Fibroblast of villous mesenchyme (primary cell): ENCODE results near the gene NDST1. TPM values are rescaled to one million over a fixed set of nuclear protein-coding genes. Genes with fewer than 3 reads are reported as not detected.

Experiments
- DNase-seq: peaks from one replicate; pipeline ENCODE4 v3.0.0-alpha.2; 2010; ENCODE audit warnings: low read depth
- H3K4me3 ChIP-seq: 2 replicates; pipeline ENCODE4 v1.5.1; 2011; ENCODE audit warnings: low read depth, mild to moderate bottlenecking, low read length
- CTCF ChIP-seq: IDR thresholded peaks from 2 replicates; pipeline ENCODE4 v1.5.1; 2012; ENCODE audit warnings: low read depth, mild to moderate bottlenecking, low read length; ENCODE audit not compliant: insufficient read depth
- total RNA-seq: library from RNA; depleted of rRNA; stranded (reverse); fragments of >200 nt; gene quantifications from 2 replicates; pipeline ENCODE4 v1.2.3, GENCODE V29; 2012

NDST1 gene
- total RNA-seq, 1 donor = 87.2 TPM

GRCh38 chr5:150500328-150500841 lies 7.5 kb upstream of the NDST1 start:
- no peak for DNase-seq
- no peak for TF ChIP-seq CTCF
- no peak overlapping the region for H3K4me3 ChIP-seq

DNA sequence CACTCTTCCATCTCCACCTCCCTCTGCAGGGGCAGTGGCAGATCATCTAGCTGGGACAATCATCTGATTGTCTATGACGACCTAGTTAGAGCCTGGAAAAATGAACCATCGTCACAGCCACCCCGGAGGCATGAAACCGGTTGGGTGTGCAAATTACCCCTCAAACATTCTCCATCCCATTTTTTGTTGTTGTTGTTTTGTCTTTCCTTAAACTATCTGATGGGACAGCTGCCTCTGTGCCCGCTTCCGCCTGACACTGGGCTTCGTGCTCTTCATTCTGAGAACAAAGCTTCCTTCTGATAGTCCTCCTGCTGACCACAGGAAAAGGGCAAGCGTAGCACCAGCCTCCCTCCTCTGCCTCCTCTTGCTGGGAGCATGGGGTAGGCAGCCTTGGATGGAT lies 7.0 kb upstream of the NDST1 start:
- DNase-seq = no peak
- no peak overlapping the region for H3K4me3 ChIP-seq
- TF ChIP-seq CTCF = no peak

DNA sequence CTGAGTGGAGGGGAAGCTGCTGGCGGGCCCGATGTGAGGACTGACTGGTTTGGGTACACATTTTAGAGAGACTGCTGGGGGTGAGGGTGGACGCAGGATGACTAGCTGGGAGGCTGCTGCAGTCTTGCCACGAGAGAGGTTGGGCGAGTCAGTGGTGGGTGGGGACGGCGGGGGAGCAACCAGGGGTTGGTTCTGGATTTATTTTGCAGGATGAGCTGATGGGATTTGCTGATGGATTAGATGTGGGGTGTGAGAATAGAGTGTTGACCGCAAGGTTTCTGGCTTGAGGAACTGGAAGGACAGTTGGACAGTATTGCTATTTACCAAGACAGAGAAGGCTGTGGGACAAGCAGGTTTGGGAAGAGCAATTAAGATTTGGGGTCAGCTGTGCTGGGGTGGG lies 5.8 kb upstream of the NDST1 start:
- no peak for TF ChIP-seq CTCF
- no peak for DNase-seq

DNA sequence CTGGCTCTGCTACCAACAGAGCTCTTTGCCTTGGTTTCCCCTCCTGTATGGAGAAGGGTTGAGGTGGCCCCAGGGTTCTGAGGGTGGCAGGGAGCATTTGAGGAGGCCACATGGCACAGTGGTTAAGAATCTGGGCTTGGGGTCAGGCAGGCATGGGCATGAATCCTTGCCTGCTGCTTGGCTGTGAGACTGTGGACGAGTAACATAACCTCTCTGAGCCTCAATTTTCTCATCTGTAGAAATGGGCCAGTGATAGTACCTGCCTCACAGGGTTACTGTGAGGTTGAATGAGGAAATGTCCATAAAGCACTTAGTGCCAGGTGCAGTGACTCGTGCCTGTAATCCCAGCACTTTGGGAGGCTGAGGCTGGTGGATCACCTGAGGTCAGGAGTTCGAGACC lies 5.1 kb upstream of the NDST1 start:
- DNase-seq = no peak
- H3K4me3 ChIP-seq = no peak overlapping the region
- no peak for TF ChIP-seq CTCF

More for the DNA sequence above, 5.8 kb upstream of the NDST1 start:
- H3K4me3 ChIP-seq = no peak overlapping the region

DNA sequence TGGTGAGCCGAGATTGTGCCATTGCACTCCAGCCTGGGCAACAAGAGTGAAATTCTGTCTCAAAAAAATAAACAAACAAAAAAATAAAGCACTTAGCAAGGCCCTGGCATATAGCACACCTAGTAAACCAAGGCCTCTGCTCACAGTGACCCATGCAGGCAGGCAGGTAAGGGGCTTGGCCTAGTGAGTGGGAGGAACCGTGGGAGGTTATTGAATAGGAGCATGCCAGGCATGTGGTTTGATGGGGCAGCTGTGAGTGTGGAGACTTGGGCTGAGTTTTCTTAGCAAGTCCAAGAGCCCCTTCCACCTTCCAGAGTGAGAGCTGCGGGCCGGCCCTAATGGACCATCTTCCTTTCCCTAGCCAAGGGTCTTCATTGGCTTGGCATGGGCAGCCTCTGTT lies 4.5 kb upstream of the NDST1 start:
- H3K4me3 ChIP-seq = no peak overlapping the region
- no peak for DNase-seq
- no peak for TF ChIP-seq CTCF

DNA sequence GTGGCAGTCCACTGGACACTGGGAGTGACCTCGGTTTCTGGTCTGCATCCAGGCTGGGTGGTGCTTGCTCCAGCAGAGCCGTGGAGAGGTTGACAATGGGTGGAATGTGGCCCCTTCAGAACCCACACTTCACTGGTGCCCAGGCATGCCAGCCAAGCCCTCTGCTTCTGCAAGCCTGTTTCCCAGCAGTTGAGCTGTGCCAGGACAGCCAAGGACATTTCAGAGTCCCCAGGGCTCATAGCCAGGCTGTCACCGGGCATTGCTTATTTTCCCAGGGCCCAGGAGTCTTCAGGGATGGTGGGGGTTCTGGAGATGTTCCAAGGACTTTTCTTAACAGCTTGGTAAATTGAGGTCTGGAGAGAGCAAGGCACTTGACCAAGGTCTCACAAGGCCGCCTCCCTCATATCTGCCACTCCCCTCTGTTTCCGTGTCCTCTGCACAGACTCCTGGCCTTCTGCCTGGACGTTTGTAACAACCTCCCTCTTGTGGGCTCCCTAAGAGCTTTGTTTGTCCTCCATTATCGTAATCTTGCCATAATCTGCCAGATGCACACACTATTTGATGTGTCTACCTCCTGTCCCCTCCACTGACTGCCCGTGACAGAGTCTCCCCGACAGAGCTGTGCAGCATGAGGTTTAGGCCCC lies 3.8 kb upstream of the NDST1 start:
- no peak for TF ChIP-seq CTCF
- no peak for DNase-seq
- no peak overlapping the region for H3K4me3 ChIP-seq

- no peak for DNase-seq
- no peak for TF ChIP-seq CTCF
- H3K4me3 ChIP-seq = no peak overlapping the region
These were observed 2.9 kb upstream of the NDST1 start for GRCh38 chr5:150505041-150505511.
